ENCODE results near the gene FGL2.

DNA sequence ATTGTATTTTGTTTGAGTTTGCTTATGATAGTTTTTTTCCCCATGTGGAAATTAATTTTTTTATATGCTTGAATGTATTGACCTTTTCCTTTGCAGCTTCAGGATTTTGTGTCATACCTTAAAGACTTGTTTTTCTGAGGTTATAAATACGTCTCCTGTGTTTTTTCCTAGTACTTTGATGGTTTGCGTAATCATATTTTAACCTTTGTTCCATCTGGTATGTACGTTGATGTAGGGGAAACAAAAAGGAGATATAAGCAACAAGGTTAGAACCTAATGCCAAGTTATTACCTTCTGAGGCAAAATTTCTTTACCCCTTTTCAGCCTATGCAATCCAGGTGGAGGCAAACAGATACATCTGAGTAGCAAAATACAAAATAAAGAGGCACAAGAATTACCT, 17.9 kb downstream of the FGL2 start:
- TF ChIP-seq CTCF (conservative IDR thresholded peaks at IDR 0.05; ENCODE audit: low read depth in 2 of 2) (no peak), CREB1 (CRISPR knock-in tag; IDR thresholded peaks at IDR 0.05; ENCODE audit: low read depth) (no peak), EZH2phosphoT487 (IDR thresholded peaks at IDR 0.05; ENCODE audit: unreplicated experiment) (no peak), EZH2 (IDR thresholded peaks at IDR 0.05; ENCODE audit: low read depth, unreplicated experiment) (no peak), ETS1 (IDR thresholded peaks at IDR 0.05) (no peak), POLR2AphosphoS5 (IDR thresholded peaks at IDR 0.05; ENCODE audit: low read depth) (no peak), JUNB (IDR thresholded peaks at IDR 0.05; ENCODE audit: unreplicated experiment) (no peak), ZNF331 (CRISPR knock-in tag; IDR thresholded peaks at IDR 0.05; ENCODE audit: low read depth) (no peak), REST (IDR thresholded peaks at IDR 0.05; ENCODE audit: unreplicated experiment) (no peak)

All from GM23338 (cell line).